GM18499 (cell line): ENCODE results near the gene DLK1.

Source experiments
- ATAC-seq: cut with Tn5 transposase; IDR thresholded peaks from one replicate; pipeline ENCODE4 v1.9.1; 2021; ENCODE audit warnings: moderate number of reproducible peaks; ENCODE audit not compliant: insufficient read depth, unreplicated experiment

The DLK1 gene

DNA sequence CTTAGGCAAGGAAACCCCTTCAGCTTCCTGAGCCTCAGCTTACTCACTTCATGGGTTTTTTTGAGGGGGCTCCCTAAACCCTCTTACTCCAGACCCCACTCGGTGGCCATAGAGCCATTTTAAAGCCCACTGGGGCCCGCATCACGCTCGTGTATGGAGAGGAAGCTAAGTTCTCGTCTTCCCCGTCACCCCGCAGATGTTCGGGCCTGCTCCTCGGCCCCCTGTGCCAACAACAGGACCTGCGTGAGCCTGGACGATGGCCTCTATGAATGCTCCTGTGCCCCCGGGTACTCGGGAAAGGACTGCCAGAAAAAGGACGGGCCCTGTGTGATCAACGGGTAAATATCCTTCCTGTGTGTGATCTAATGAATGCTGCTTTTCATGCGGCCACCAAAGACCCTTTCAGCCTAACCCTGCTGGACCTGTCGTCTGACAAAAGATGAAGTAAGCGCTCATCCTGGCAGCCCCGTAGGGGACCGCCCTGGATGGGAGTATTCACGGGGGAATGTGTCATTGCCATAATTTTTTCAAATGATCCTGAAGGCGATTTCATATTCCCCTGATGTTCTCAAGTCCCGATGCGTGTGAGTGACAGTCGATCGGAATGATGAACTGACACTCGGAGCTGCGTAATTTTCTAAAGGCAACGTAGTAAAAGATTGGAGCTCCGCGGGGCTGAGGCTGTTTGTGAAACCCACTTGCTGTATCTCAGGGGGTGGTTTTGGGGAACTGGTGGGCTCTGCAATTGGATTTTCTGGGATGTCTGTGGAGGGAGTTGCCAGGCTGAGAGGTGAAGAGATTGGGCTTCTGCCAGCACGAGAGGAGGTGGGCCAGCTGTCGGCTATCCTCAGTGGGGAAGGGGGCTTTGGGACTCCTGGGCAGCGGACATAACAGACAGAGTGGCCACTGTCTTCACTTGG is 5.4 kb downstream of the DLK1 start:
- ATAC-seq: no peak

DNA sequence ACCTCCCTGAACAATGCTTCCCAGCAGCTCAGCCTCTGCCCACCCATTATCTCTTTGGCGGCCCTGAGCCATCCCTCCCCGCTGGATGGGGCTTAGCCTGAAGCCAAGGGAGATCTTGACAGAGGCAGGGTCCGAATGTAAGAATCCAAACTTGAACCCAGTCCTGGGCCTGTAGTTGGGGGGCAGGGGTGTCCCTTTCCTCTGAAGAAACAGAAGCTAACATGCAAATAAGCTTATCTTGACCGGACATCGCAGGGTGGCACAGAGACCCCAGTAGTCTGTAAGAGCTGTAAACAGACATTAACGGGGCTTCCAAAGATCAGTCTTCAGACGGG is 6.0 kb downstream of the DLK1 start:
- no peak for ATAC-seq

GRCh38 chr14:100733152-100733850 is 6.6 kb downstream of the DLK1 start:
- ATAC-seq: no peak

GRCh38 chr14:100734031-100734990 is 7.6 kb downstream of the DLK1 start:
- ATAC-seq: no peak

GRCh38 chr14:100735271-100735670 is 8.6 kb downstream of the DLK1 start:
- no peak for ATAC-seq

DNA sequence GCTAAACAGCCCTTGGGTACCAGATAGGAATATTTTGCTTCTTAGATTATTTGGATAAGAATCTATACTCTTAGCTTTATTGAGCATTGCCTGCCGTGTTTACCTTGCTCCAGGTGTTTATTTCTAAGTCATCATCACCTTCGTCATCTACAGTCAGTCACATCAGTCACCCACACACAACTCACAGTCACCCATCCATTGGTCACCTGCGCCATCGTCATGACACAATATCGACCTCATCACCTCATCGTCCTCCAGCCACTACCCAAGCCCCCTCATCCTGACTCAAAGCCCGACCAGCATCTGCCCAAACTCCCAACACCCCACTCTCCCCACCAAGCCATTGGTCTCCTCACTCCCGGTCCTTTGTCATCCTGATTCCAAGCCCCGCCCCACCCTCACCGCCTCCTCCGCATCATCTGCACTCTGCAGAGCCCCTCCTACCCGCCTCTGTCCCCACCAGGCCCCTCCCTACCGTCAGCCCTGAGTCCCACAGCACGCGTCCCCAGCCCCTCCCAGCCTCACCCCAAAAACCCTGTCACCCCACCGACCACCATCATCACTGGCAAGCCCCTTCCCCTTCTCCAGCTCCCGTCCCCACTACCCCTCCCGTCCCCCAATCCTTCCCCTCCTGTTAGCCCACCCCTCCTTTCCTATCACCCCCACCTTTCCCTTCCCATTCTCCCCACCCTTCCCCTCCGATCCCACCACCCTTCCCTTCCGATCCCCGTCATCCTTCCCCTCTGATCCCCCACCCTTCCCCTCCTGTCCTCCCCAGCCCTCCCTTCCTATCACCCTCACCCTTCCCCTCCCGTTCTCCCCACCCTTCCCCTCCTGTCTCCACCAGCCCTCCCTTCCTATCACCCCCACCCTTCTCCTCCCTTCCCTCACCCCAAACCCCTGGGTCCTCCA is 9.8 kb downstream of the DLK1 start:
- no peak for ATAC-seq

GRCh38 chr14:100737526-100737925 is 10.8 kb downstream of the DLK1 start:
- no peak for ATAC-seq

GRCh38 chr14:100738269-100738691 is 11.6 kb downstream of the DLK1 start:
- ATAC-seq: no peak

DNA sequence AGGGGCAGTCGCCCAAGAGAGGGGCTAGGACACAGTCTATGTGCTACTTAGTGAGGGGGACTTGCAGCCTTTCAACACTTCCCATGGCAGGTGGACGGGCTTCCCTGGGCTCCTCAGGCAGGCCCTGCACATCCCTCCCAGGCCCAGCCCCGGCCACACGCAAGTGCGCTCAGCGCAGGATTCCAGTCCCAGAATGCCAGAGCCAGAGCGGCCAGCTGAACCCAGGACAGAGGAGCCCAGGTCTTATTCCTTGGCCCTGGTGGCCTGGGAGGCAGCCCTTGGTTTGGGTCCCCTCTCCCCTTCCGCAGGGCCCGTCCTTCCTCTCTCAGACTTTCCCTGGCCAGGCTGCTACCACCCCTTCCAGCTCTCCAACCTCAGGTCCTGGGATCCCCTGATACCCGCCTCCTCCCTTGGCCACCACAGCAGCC is 12.0 kb downstream of the DLK1 start:
- ATAC-seq: no peak

DNA sequence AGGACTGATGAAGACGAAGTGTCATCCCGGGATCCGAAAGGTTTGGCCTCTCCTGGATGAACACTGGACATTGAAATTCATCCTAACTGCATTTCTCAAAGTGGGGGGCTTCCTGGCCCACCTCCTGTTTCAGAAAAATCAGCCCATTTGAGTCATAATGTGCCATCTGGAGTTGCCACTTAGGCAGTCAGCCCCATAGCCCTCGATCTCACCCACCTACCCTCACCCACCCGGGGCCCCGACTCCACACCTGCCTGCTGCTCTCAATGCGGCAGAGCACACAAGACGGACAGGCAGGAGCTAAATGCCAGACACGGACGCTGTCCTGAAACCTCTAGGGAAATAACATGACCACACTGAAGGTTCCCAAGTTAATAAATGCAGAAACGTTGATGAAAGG is 12.6 kb downstream of the DLK1 start:
- no peak for ATAC-seq

DNA sequence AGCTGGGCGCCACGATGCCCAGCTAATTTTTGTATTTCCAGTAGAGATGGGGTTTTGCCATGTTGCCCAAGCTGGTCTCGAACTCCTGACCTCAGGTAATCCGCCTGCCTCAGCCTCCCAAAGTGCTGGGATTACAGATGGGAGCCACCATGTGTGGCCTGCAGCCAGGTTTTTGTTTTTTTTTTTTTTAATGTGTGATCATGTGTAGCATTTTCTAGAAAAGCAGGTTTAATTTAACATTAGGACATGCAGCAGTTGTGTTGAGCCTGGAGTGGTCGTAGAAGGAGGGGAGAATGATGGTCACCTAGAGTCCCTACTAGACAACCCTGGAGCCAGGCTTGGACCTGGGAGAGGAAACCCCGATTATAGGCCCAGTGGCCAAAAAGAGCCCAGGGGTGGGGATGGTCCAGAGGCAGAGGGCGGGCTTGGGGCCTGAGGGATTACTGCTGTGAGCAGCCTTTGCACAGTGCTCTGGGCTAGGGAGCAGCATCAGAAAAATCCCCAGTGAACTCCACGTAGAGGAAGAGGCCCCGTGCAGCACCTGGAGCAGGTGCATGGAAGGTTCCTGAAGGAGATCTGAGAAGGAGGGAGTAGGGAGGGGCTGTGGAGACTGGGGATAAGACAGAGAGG is 13.6 kb downstream of the DLK1 start:
- ATAC-seq: no peak

GRCh38 chr14:100740929-100741328 is 14.2 kb downstream of the DLK1 start:
- ATAC-seq: no peak

GRCh38 chr14:100741966-100742365 is 15.3 kb downstream of the DLK1 start:
- ATAC-seq: no peak

DNA sequence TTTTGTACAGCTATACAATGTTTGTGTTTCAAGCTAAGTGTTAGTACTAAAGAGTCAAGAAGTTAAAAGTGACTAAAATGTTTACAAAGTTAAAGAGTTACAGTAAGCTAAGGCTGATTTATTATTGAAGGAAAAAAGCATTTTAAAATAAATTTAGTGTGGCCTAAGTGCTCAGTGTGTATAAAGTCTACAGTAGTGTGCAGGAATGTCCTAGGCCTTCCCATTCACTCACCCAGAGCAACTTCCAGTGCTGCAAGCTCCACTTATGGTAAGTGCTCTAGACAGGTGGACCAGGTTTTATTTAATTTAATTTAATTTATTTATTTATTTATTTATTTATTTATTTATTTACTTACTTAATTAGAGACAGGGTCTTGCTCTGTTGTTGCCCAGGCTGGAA is 19.6 kb downstream of the DLK1 start:
- ATAC-seq: no peak

DNA sequence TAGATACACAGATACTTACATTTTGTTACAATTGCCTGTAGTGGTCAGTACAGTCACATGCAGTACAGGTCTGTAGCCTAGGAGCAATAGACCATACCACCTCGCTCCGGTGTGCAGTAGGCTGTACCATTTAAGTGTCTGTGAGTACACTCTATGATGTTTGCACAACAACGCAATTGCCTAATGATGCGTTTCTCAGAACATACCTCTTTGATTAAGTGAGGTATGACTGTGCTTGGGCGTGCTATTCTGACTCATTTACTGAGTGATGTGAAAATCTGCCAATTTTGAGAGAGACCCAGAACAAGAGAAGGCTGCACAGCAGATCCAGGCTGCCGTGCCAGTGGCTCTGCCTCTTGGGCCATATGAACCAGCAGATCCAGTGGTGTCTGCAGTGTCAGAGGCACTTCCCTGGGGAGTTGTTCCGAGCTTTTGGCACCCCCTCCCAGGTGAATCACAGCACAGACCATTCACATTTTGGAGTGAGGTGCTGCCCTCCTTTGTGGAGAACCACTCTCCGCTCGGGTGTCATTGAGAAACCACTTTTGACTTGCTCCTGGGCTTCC is 20.4 kb downstream of the DLK1 start:
- ATAC-seq: no peak

- no peak for ATAC-seq
These were observed 21.0 kb downstream of the DLK1 start for GRCh38 chr14:100747736-100748135.

GRCh38 chr14:100748403-100748802 is 21.7 kb downstream of the DLK1 start:
- no peak for ATAC-seq

- ATAC-seq: no peak
These were observed 22.3 kb downstream of the DLK1 start for GRCh38 chr14:100748944-100749343.
